Spleen (tissue), 11 donors: ENCODE measurements around the gene LINGO1. TPM values are rescaled to one million over a fixed set of nuclear protein-coding genes. Genes with fewer than 3 reads are reported as not detected.

ENCODE experiments used
- DNase-seq: peaks from one replicate; pipeline ENCODE4 v3.0.0-alpha.2; 2020
- H3K27ac ChIP-seq, 8 donors: fragments of 200-600 bp; sonication (generic) in 7 of 8; 1 replicate in 4 of 8; 2 replicates in 4 of 8; pipeline versions ENCODE4 v1.5.0 to v1.8.0; 2016 to 2021; ENCODE audit warnings: inconsistent platforms in 4 of 8, mild to moderate bottlenecking in 4 of 8, moderate library complexity in 1 of 8
- H3K27me3 ChIP-seq, 7 donors: fragments of 200-600 bp; sonication (generic) in 6 of 7; replicated peaks in 1 of 7; 1 replicate in 4 of 7; 2 replicates in 3 of 7; pipeline versions ENCODE4 v1.5.0 to v1.8.0; 2016 to 2021; ENCODE audit warnings: inconsistent platforms in 3 of 7, mild to moderate bottlenecking in 1 of 7
- H3K36me3 ChIP-seq, 6 donors: fragments of 200-600 bp; sonication (generic) in 5 of 6; 1 replicate in 4 of 6; 2 replicates in 2 of 6; pipeline versions ENCODE4 v1.5.0 to v1.8.0; 2016 to 2021; ENCODE audit warnings: inconsistent platforms in 2 of 6
- H3K4me1 ChIP-seq, 6 donors: fragments of 200-600 bp; sonication (generic) in 5 of 6; 1 replicate in 3 of 6; 2 replicates in 3 of 6; pipeline versions ENCODE4 v1.5.0 to v1.8.0; 2016 to 2021; ENCODE audit warnings: inconsistent platforms in 3 of 6
- H3K4me3 ChIP-seq, 8 donors: fragments of 200-600 bp; sonication (generic) in 7 of 8; 1 replicate in 4 of 8; 2 replicates in 4 of 8; pipeline versions ENCODE4 v1.5.0 to v1.8.0; 2016 to 2021; ENCODE audit warnings: inconsistent platforms in 4 of 8, mild to moderate bottlenecking in 4 of 8, moderate library complexity in 2 of 8
- H3K9me3 ChIP-seq, 8 donors: fragments of 200-600 bp; sonication (generic) in 7 of 8; 1 replicate in 4 of 8; 2 replicates in 4 of 8; pipeline versions ENCODE4 v1.5.0 to v1.8.0; 2016 to 2021; ENCODE audit warnings: inconsistent platforms in 4 of 8
- POLR2A ChIP-seq, 3 donors: fragments of 450-650 bp; IDR thresholded peaks; one replicate each; pipeline ENCODE4 v1.5.1; 2017; ENCODE audit warnings: antibody characterized with exemption in 3 of 3, mild to moderate bottlenecking in 1 of 3
- POLR2AphosphoS5 ChIP-seq, 3 donors: sonication (generic); formaldehyde crosslinking; IDR thresholded peaks; one replicate each; pipeline ENCODE4 v1.5.1; 2017; ENCODE audit warnings: antibody characterized with exemption in 3 of 3
- WGBS, 5 donors: extraction: QIAGEN DNeasy Blood & Tissue Kit in 3 of 5; methylation state at CpG; one replicate each; pipeline versions ENCODE4 v1.1.5 to v1.1.7; 2013 to 2018; 5-methylcytosine and 5-hydroxymethylcytosine counted together
- intact Hi-C: fragments of 100-400 bp; cut with DNase I; formaldehyde crosslinking; loops from one replicate; pipeline ENCODE4 v1.15.0; 2023; ENCODE audit warnings: low total_unique reads
- polyA plus RNA-seq, 3 donors: library from polyadenylated mRNA; stranded (reverse); fragments of 200-250 nt; gene quantifications; one replicate each; pipeline ENCODE4 v1.2.1, GENCODE V29; 2013
- total RNA-seq, 7 donors: library from RNA; depleted of rRNA in 3 of 7; stranded (reverse); fragments of >200 nt in 3 of 7; fragmentation: NEBNext Ultra II Directional in 4 of 7; extraction: Animal tissue kit (Norgen Biotek cat#: 25700) in 4 of 7; gene quantifications; one replicate each; pipeline versions ENCODE4 v1.1.0 to v1.2.1, GENCODE V29; 2016 to 2021
- TF ChIP-seq, protein P1 (sequence below), 11 experiments: fragments of 200-600 bp in 7 of 11; fragments of 450-650 bp in 4 of 11; sonication (generic) in 4 of 11; IDR thresholded peaks in 8 of 11; conservative IDR thresholded peaks in 3 of 11; 1 replicate in 7 of 11; 2 replicates in 4 of 11; pipeline versions ENCODE4 v1.4.0 to v1.8.0; 2016 to 2021; ENCODE audit warnings: antibody characterized with exemption in 11 of 11, inconsistent platforms in 4 of 11, mild to moderate bottlenecking in 1 of 11
- donor health status: healthy with polysubstance abuse.
- donor health status: DM: no; HTN: no; CAD: no; lungs with moderate emphysema.
- donor health status: DM: no; HTN: no; CAD: no.
- donor health status: Bipolar disorder and iron deficiency.
- donor health status: healthy.
- donor health status: DM: no; HTN: no; CAD: no.
- donor health status: DM: yes; HTN: yes; CAD: no.

The LINGO1 gene
- total and polyA plus RNA-seq, 10 donors = 0.46 to 7.3 (median 2.7) TPM

DNA sequence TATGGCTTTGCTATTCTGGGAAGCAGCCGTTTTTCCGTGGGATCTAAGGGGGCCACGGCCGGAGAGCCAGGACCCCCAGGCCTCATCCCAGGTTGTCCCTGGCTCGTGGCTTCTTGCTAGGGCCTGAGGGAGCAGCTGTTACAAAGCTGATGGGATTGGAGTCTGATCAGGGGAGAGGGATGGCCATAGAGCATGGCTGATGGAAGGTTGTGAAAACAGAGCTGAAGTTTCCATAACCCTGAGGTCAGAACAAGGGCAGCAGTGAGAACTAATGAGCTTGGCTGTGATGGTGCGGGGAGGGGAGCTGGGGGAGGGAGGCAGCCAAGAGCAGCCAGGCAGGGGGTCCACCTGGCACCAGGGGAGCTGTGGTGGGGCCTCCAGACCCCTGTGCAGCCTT is 63.0 kb downstream of the LINGO1 start:
- no peak for DNase-seq
- peak overlapping the region in 2 of 8 donors; percentile 14 to 40 for H3K4me3 ChIP-seq
- peaks cover 0 to 9% (median 0%) of the 10 kb centered on the region in 7 donors for H3K27me3 ChIP-seq
- no peaks in the 10 kb centered on the region for H3K9me3 ChIP-seq
- intact Hi-C loops = no loop called here
- H3K27ac ChIP-seq = no peak overlapping the region
- H3K36me3 ChIP-seq = no peaks in the 10 kb centered on the region
- no peak for TF ChIP-seq POLR2AphosphoS5 (IDR thresholded peaks at IDR 0.05)
- TF ChIP-seq, protein P1, sequence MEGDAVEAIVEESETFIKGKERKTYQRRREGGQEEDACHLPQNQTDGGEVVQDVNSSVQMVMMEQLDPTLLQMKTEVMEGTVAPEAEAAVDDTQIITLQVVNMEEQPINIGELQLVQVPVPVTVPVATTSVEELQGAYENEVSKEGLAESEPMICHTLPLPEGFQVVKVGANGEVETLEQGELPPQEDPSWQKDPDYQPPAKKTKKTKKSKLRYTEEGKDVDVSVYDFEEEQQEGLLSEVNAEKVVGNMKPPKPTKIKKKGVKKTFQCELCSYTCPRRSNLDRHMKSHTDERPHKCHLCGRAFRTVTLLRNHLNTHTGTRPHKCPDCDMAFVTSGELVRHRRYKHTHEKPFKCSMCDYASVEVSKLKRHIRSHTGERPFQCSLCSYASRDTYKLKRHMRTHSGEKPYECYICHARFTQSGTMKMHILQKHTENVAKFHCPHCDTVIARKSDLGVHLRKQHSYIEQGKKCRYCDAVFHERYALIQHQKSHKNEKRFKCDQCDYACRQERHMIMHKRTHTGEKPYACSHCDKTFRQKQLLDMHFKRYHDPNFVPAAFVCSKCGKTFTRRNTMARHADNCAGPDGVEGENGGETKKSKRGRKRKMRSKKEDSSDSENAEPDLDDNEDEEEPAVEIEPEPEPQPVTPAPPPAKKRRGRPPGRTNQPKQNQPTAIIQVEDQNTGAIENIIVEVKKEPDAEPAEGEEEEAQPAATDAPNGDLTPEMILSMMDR (IDR thresholded peaks at IDR 0.05 in 8 of 11, conservative IDR thresholded peaks at IDR 0.05 in 3 of 11) = no peak
- 17 to 29% (median 20%) methylated on average over 6 of the region's 6 CpGs for WGBS, 5 donors
- H3K4me1 ChIP-seq = peaks cover 0 to 12% (median 4%) of the 10 kb centered on the region in 6 donors

DNA sequence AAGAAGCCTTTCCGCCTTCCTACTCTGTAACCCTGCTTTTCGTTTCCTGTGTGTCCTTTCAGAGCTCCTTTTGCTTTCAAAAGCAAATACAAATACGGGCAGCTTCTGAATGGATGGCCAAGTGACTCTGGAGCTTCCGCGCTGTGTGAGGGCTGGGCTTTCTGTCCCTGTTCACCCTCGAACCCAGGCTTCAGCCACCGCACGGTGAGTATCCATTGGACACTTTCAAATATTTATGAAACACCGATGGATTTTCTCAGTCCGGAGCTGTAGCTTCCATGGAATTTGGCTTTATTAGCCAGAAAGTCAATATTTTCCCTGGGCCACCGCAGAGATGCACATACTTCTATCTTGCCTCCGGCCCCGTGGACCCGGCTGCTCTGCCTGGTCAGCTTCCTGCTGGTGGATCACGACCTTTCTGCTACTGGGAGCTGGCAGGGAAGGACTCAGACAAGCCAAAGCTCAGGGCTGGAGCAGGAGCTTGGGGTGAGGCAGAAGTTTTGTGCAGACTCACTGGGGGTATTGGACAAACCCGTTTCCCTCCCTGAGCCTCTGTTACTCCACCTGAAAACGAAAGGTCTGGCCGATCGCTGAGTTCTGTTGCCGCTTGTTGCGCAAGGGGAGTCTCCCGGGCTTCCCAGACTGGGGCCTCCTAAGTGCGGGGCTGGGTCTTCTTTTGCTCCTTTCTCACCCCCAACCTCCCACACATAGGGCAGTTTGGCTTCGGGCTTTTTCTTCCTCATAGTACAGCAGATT is 63.6 kb downstream of the LINGO1 start:
- H3K4me3 ChIP-seq = peak overlapping the region in 2 of 8 donors; percentile 14 to 40
- TF ChIP-seq POLR2AphosphoS5 (IDR thresholded peaks at IDR 0.05) (no peak), POLR2A (IDR thresholded peaks at IDR 0.05) (no peak)
- TF ChIP-seq, protein P1 (IDR thresholded peaks at IDR 0.05 in 8 of 11, conservative IDR thresholded peaks at IDR 0.05 in 3 of 11) = no peak
- DNase-seq = no peak

DNA sequence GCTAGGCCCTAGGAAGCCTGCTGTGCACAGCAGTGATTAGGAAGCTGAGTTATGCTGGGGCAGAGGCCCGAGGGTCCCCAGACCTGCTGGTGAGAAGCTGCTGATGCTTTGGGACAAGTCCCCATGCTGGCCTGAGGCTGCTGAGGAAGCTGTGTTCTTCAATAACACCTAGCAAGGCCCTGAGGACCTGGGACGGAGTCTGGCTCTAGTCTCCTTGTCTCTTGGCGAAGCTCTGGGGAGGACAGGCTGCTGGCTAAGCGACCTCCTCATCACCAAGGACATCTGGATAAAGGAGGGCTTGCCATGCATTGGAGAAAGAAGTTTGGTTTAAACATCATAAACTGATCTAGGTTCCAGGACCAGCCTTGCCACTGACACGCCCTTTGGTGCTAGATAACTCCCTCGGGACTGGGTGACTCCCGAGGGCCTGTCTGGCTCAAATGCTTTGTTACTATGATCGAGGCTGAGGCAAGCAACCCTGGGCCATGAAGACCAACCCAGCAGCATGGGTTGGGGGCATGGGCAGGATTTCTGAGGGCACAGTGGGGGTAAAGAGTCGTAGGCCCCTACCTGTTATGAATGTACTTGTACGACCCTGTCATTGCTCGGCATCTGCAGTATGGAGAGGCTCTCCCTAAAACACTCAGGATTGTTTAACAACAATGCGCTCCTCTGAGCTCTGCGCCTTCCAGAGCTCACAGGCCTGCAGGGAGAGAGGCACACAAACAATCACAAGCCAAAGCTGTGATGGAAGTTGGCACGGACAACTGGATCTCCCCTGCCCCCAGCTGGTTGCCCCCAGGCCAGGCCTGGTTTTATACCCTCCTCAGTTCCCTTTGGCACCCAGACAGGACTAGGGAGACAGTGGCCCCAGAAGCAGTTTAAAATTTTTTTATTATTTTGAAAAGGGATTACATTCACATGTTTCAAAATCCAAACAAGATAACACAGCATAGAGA is 64.4 kb downstream of the LINGO1 start:
- Histone ChIP-seq H3K9me3 (no peaks in the 10 kb centered on the region), H3K36me3 (no peaks in the 10 kb centered on the region), H3K27ac (no peak overlapping the region), H3K27me3 (peaks cover 0 to 9% (median 0%) of the 10 kb centered on the region in 7 donors), H3K4me1 (peaks cover 0 to 12% (median 4%) of the 10 kb centered on the region in 6 donors), H3K4me3 (no peak overlapping the region)
- TF ChIP-seq, protein P1 (IDR thresholded peaks at IDR 0.05 in 8 of 11, conservative IDR thresholded peaks at IDR 0.05 in 3 of 11) = no peak
- TF ChIP-seq POLR2A (IDR thresholded peaks at IDR 0.05) = no peak
- TF ChIP-seq POLR2AphosphoS5 (IDR thresholded peaks at IDR 0.05) = no peak
- WGBS, 5 donors = 90 to 94% (median 91%) methylated on average over 11 to 14 of the region's 14 CpGs
- DNase-seq = no peak
- intact Hi-C loops = no loop called here

More for the DNA sequence above, 63.6 kb downstream of the LINGO1 start:
- H3K27me3 ChIP-seq = peaks cover 0 to 9% (median 0%) of the 10 kb centered on the region in 7 donors
- peaks cover 0 to 12% (median 4%) of the 10 kb centered on the region in 6 donors for H3K4me1 ChIP-seq
- no peaks in the 10 kb centered on the region for H3K36me3 ChIP-seq
- no peak overlapping the region for H3K27ac ChIP-seq
- WGBS, 5 donors = 56 to 69% (median 61%) methylated on average over 24 of the region's 24 CpGs
- no peaks in the 10 kb centered on the region for H3K9me3 ChIP-seq
- intact Hi-C loops = no loop called here
